Bronchial epithelial cell (primary cell): ENCODE measurements around the gene GPC5. TPM values are rescaled to one million over a fixed set of nuclear protein-coding genes. Genes with fewer than 3 reads are reported as not detected.
A peak's percentile ranks its signal among the peaks of the same experiment; 100 is the strongest.
"Not testable (repeated sequence)": the region's sequence is repeated elsewhere in the genome, so short reads cannot be mapped to it uniquely, and the experiment has no call there.

Source experiments
- DNase-seq: peaks from one replicate; pipeline ENCODE4 v3.0.0-alpha.2; 2010; ENCODE audit warnings: low read depth
- FAIRE-seq: peaks from 2 replicates; lab custom pipeline; 2011; peaks lifted over from hg19 to GRCh38; lab: Jason Lieb, UNC
- H3K27me3 ChIP-seq: 2 replicates; pipeline ENCODE4 v1.5.1; 2011; ENCODE audit warnings: low read length; ENCODE audit not compliant: control insufficient read depth, insufficient read depth
- H3K36me3 ChIP-seq: 2 replicates; pipeline ENCODE4 v1.5.1; 2011; ENCODE audit warnings: low read length; ENCODE audit not compliant: control insufficient read depth, insufficient read depth
- H3K4me3 ChIP-seq: 2 replicates; pipeline ENCODE4 v1.5.1; 2011; ENCODE audit warnings: mild to moderate bottlenecking, low read depth, low read length, control low read depth
- total RNA-seq: library from RNA; depleted of rRNA; stranded (reverse); fragments of >200 nt; gene quantifications from 2 replicates; pipeline ENCODE4 v1.2.1, GENCODE V29; 2014
- TF ChIP-seq, protein P1 (sequence below): IDR thresholded peaks from 2 replicates; pipeline ENCODE4 v1.5.1; 2011; ENCODE audit warnings: mild to moderate bottlenecking, moderate library complexity, low read length, control low read depth, inconsistent platforms; ENCODE audit not compliant: insufficient read depth, severe bottlenecking

The GPC5 gene
- total RNA-seq, 1 donor from 2014 or later, result 1.8 TPM

DNA sequence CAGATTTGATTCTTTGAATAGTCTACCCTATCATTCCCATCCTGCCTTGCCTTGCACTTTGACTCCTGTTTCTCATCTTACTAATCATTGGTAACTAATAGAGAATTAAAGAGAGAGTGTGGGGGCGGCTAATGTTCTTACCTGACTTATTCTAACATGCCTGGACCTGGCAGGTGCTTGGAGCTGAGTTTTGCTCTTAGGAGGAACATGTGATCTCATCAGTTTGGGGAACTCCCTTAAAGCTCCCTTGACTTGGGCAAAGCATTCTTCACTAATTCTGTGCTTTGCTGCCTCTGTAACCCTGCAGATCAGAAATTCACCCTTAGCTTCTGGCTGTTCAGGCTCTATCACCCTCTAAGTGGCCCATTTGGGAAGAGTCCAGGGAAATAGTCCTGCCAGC, 861.1 kb downstream of the GPC5 start:
- FAIRE-seq (no peak), DNase-seq (peak; percentile 53)
- Histone ChIP-seq H3K27me3 (no peaks in the 10 kb centered on the region), H3K36me3 (no peaks in the 10 kb centered on the region), H3K4me3 (no peak overlapping the region)
- TF ChIP-seq, protein P1, sequence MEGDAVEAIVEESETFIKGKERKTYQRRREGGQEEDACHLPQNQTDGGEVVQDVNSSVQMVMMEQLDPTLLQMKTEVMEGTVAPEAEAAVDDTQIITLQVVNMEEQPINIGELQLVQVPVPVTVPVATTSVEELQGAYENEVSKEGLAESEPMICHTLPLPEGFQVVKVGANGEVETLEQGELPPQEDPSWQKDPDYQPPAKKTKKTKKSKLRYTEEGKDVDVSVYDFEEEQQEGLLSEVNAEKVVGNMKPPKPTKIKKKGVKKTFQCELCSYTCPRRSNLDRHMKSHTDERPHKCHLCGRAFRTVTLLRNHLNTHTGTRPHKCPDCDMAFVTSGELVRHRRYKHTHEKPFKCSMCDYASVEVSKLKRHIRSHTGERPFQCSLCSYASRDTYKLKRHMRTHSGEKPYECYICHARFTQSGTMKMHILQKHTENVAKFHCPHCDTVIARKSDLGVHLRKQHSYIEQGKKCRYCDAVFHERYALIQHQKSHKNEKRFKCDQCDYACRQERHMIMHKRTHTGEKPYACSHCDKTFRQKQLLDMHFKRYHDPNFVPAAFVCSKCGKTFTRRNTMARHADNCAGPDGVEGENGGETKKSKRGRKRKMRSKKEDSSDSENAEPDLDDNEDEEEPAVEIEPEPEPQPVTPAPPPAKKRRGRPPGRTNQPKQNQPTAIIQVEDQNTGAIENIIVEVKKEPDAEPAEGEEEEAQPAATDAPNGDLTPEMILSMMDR, result no peak

DNA sequence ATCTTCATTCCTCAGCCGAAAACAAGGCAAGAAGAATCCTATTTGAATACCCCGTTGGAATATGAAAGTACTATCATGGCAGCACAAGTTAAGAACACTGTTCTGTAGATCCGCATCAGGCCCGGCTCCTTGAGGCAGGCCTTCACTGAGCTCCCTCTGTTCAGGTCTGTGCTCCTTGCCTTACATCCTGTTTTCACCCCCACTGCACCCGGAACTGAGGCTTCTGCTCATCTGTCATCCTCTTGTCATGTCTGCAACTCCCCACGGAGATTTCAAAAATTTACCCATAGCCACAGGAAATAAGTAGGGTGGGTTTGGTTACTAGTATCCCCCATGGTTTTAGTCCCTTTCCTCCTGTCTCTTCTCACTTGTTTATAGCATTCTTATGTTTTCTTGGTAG, 861.9 kb downstream of the GPC5 start:
- H3K4me3 ChIP-seq, result no peak overlapping the region
- DNase-seq, result no peak
- no peak for FAIRE-seq
- H3K36me3 ChIP-seq, result no peaks in the 10 kb centered on the region
- TF ChIP-seq, protein P1, result no peak
- no peaks in the 10 kb centered on the region for H3K27me3 ChIP-seq

- Histone ChIP-seq H3K4me3 (no peak overlapping the region), H3K27me3 (no peaks in the 10 kb centered on the region), H3K36me3 (no peaks in the 10 kb centered on the region)
- DNase-seq (no peak), FAIRE-seq (no peak)
- TF ChIP-seq, protein P1, result no peak
Measured at GRCh38 chr13:92262100-92262788, 863.8 kb downstream of the GPC5 start.

DNA sequence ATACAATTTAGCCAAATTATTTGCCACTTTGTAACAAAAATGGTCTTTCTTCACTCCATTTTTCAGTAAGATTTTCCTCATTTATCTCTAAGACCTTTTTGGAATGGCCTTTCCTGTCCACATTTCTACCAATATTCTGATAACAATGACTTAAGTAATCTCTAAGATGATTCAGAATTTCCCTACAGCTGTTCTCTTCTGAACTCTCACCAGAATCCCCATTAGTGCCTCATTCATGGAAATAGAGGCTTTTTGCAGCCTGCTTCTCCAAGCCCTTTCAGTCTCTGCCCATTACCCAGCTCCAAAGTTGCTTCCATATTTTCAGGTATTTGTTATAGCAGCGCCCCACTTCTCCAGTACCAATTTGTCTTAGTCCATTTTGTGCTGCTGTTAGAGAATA, 867.0 kb downstream of the GPC5 start:
- DNase-seq, result no peak
- H3K27me3 ChIP-seq, result no peaks in the 10 kb centered on the region
- FAIRE-seq, result no peak
- TF ChIP-seq, protein P1, result no peak
- no peaks in the 10 kb centered on the region for H3K36me3 ChIP-seq
- H3K4me3 ChIP-seq, result no peak overlapping the region

DNA sequence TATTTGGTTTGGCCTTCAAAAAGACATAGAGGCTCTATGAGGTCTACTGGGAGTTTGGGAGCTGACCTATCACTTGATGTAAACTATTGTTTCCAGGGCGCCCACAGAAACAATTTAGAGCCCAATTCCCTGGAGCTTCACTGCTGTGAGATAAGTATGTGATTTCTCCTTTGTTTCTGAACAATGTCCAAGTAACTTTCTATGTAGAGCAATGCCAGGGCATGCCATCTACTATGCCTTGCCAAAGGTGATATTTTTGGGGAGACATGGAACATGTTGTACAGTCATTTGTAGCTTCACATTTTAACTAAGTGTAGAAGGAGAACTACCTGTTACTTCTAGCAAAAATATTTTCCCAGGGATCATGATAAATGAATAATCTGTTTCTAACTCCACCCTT, 872.6 kb downstream of the GPC5 start:
- H3K36me3 ChIP-seq, result no peaks in the 10 kb centered on the region
- no peaks in the 10 kb centered on the region for H3K27me3 ChIP-seq
- TF ChIP-seq, protein P1, result no peak
- H3K4me3 ChIP-seq, result no peak overlapping the region
- FAIRE-seq (no peak), DNase-seq (no peak)

GRCh38 chr13:92272177-92272576, 873.8 kb downstream of the GPC5 start:
- no peak for DNase-seq
- FAIRE-seq, result no peak
- H3K27me3 ChIP-seq, result no peaks in the 10 kb centered on the region
- no peak overlapping the region for H3K4me3 ChIP-seq
- TF ChIP-seq, protein P1, result no peak
- H3K36me3 ChIP-seq, result no peaks in the 10 kb centered on the region

DNA sequence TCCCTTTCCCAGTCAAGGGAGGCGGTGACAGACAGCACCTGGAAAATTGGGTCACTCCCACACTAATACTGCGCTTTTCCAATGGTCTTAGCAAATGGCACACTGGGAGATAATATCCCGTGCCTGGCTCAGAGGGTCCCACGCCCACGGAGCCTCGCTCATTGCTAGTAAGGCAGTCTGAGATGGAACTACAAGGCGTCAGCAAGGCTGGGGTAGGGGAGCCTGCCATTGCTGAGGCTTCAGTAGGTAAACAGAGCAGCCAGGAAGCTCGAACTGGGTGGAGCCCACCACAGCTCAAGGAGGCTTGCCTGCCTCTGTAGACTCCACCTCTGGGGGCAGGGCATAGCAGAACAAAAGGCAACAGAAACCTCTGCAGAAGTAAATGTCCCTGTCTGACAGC, 882.6 kb downstream of the GPC5 start:
- DNase-seq, FAIRE-seq, H3K27me3 ChIP-seq, H3K4me3 ChIP-seq, H3K36me3 ChIP-seq: not testable (repeated sequence)

- FAIRE-seq, H3K36me3 ChIP-seq, DNase-seq, H3K4me3 ChIP-seq, H3K27me3 ChIP-seq: not testable (repeated sequence)
Measured at GRCh38 chr13:92290718-92291307, 892.4 kb downstream of the GPC5 start.
